Heart right ventricle (tissue), 16 donors: ENCODE results near the gene LHPP. TPM values are rescaled to one million over a fixed set of nuclear protein-coding genes. Genes with fewer than 3 reads are reported as not detected.

ENCODE experiments used
- ATAC-seq, 8 donors: fragments of 200-7000 bp; cut with Tn5 transposase; one replicate each; pipeline ENCODE4 v1.9.1; 2020; ENCODE audit warnings: mild to moderate bottlenecking in 8 of 8, moderate library complexity in 8 of 8, moderate number of reproducible peaks in 1 of 8
- DNase-seq, 2 donors: peaks; one replicate each; pipeline ENCODE4 v3.0.0-alpha.2; 2020
- H3K27ac ChIP-seq, 10 donors: fragments of 200-600 bp; sonication (generic) in 2 of 10; one replicate each; pipeline versions ENCODE4 v1.5.0 to v1.8.0; 2020 to 2022; ENCODE audit warnings: mild to moderate bottlenecking in 3 of 10
- H3K27me3 ChIP-seq, 7 donors: fragments of 200-600 bp; one replicate each; pipeline ENCODE4 v1.8.0; 2021 to 2022; ENCODE audit warnings: mild to moderate bottlenecking in 2 of 7
- H3K36me3 ChIP-seq, 9 donors: fragments of 200-600 bp; sonication (generic) in 1 of 9; one replicate each; pipeline versions ENCODE4 v1.5.0 to v1.8.0; 2020 to 2022; ENCODE audit warnings: mild to moderate bottlenecking in 2 of 9
- H3K4me1 ChIP-seq, 9 donors: fragments of 200-600 bp; sonication (generic) in 1 of 9; one replicate each; pipeline versions ENCODE4 v1.5.0 to v1.8.0; 2020 to 2022; ENCODE audit warnings: mild to moderate bottlenecking in 4 of 9
- H3K4me3 ChIP-seq, 10 donors: fragments of 200-600 bp; sonication (generic) in 2 of 10; one replicate each; pipeline versions ENCODE4 v1.5.0 to v1.8.0; 2020 to 2022; ENCODE audit warnings: mild to moderate bottlenecking in 7 of 10, moderate library complexity in 2 of 10
- H3K9me3 ChIP-seq, 11 donors: fragments of 200-600 bp in 10 of 11; sonication (generic) in 2 of 11; one replicate each; pipeline versions ENCODE4 v1.5.0 to v1.8.0; 2013 to 2022; ENCODE audit warnings: mild to moderate bottlenecking in 2 of 11, control low read depth in 1 of 11, moderate library complexity in 1 of 11
- CTCF ChIP-seq, 9 donors: fragments of 200-600 bp; sonication (generic) in 2 of 9; IDR thresholded peaks; one replicate each; pipeline versions ENCODE4 v1.5.0 to v1.8.0; 2021 to 2022; ENCODE audit warnings: antibody characterized with exemption in 9 of 9, mild to moderate bottlenecking in 5 of 9, moderate library complexity in 1 of 9
- WGBS, 2 donors: extraction: QIAGEN DNeasy Blood & Tissue Kit; methylation state at CpG; one replicate each; pipeline ENCODE4 v1.1.7; 2013; ENCODE audit warnings: inconsistent platforms in 1 of 2; 5-methylcytosine and 5-hydroxymethylcytosine counted together
- intact Hi-C, 10 donors: fragments of 100-400 bp; cut with DNase I; formaldehyde crosslinking; loops; one replicate each; pipeline versions ENCODE4 v1.11.1 to v1.14.2; 2022
- polyA plus RNA-seq, 2 donors: library from polyadenylated mRNA; stranded (reverse); fragments of 200-250 nt; gene quantifications; one replicate each; pipeline ENCODE4 v1.2.3, GENCODE V29; 2013
- total RNA-seq, 10 donors: library from RNA; stranded (reverse); fragmentation: NEBNext Ultra II Directional in 3 of 10; extraction: Animal tissue kit (Norgen Biotek cat#: 25700) in 3 of 10; gene quantifications; one replicate each; pipeline versions ENCODE4 v1.2.1 to v1.2.4, GENCODE V29; 2021 to 2023
- donor health status: Arrhythmogenic right ventricular cardiomyopathy.
- donor health status: ischemic (EF 13 %, LVEDD 7.1; RV severe dilation, severe dysfunction).
- donor health status: healthy with polysubstance abuse.
- donor health status: DM: no; HTN: yes; CAD: no.
- donor health status: DM: no; HTN: no; CAD: no.
- donor health status: ischemic (EF 25% LVEDD 6.9; RV normal size, moderate dysfunction).
- donor health status: ischemic (EF 25% LVEDD 5.7; RV mildly dilated, moderate dysfunction).
- donor health status: healthy.
- donor health status: DM: yes; HTN: yes; CAD: no.
- donor health status: Ischemic cardiomyopathy.
- donor health status: ischemic (EF 35%, LVEDD 5.7; RV mildly dilated, moderate dysfunction).
- donor health status: nonischemic (EF 11% LVEDD 7.7; RV severe dilation, severe dysfunction).
- donor health status: DM: yes; HTN: yes; CAD: no.
- donor health status: PGD.
- donor health status: ischemic (EF 29% LVEDD 5.4; RV normal size, mild dysfunction).
- donor health status: nonischemic (EF 23%, LVEDD 6.1; RV moderate dilation, normal function).

The LHPP gene
- total and polyA plus RNA-seq, 12 donors: 4.2 to 20.5 (median 11.7) TPM

- intact Hi-C loops: loop anchor here in 6 of 10 donors (5.0 to 10.0 kb wide), 6 partner anchors 72 to 204 kb away; partner anchors contain the start of gene FAM53B (in 1 of the 6)
- no peak overlapping the region for H3K4me3 ChIP-seq
- peaks cover 0 to 16% (median 7%) of the 10 kb centered on the region in 9 donors for H3K4me1 ChIP-seq
- no peak for TF ChIP-seq CTCF (IDR thresholded peaks at IDR 0.05)
- H3K36me3 ChIP-seq: no peaks in the 10 kb centered on the region
- WGBS, 2 donors: 93 to 96% methylated on average over 13 of the region's 13 CpGs
- no peak overlapping the region for H3K27ac ChIP-seq
- no peaks in the 10 kb centered on the region for H3K9me3 ChIP-seq
- ATAC-seq: no peak
- no peak for DNase-seq
- H3K27me3 ChIP-seq: no peaks in the 10 kb centered on the region
Observed at GRCh38 chr10:124543146-124543545, 81.5 kb downstream of the LHPP start.

- ATAC-seq: peak in 1 of 8 donors; percentile 6
- no peak for TF ChIP-seq CTCF (IDR thresholded peaks at IDR 0.05)
- Histone ChIP-seq H3K4me1 (peaks cover 0 to 16% (median 7%) of the 10 kb centered on the region in 9 donors), H3K9me3 (no peaks in the 10 kb centered on the region), H3K36me3 (no peaks in the 10 kb centered on the region), H3K27me3 (no peaks in the 10 kb centered on the region), H3K27ac (no peak overlapping the region), H3K4me3 (no peak overlapping the region)
- WGBS, 2 donors: 91 to 95% methylated on average over 12 of the region's 12 CpGs
- intact Hi-C loops: loop anchor here in 6 of 10 donors (5.0 to 10.0 kb wide), 6 partner anchors 71 to 203 kb away; partner anchors contain the start of gene FAM53B (in 1 of the 6)
- no peak for DNase-seq
Observed at GRCh38 chr10:124543971-124544370, 82.3 kb downstream of the LHPP start.

GRCh38 chr10:124544711-124545110 lies 83.1 kb downstream of the LHPP start:
- Histone ChIP-seq H3K36me3 (no peaks in the 10 kb centered on the region), H3K4me1 (peaks cover 0 to 16% (median 7%) of the 10 kb centered on the region in 9 donors), H3K9me3 (no peaks in the 10 kb centered on the region), H3K27me3 (no peaks in the 10 kb centered on the region), H3K27ac (no peak overlapping the region), H3K4me3 (no peak overlapping the region)
- ATAC-seq (no peak), DNase-seq (no peak)
- WGBS, 2 donors: 87 to 90% methylated on average over 16 of the region's 16 CpGs
- intact Hi-C loops: loop anchor here in 7 of 10 donors (5.0 to 10.0 kb wide), 6 partner anchors 70 to 203 kb away; partner anchors contain the start of gene FAM53B (in 1 of the 7)
- TF ChIP-seq CTCF (IDR thresholded peaks at IDR 0.05): no peak

GRCh38 chr10:124545351-124546054 lies 83.9 kb downstream of the LHPP start:
- WGBS, 2 donors: 87 to 89% methylated on average over 23 of the region's 23 CpGs
- no peak for ATAC-seq
- no peak for TF ChIP-seq CTCF (IDR thresholded peaks at IDR 0.05)
- no peak overlapping the region for H3K27ac ChIP-seq
- H3K4me3 ChIP-seq: no peak overlapping the region
- DNase-seq: peak in 1 of 2 donors; percentile 9
- intact Hi-C loops: loop anchor here in 2 of 10 donors (5.0 to 10.0 kb wide), 2 partner anchors 69 to 82 kb away; no protein-coding TSS in a partner anchor
- H3K36me3 ChIP-seq: no peaks in the 10 kb centered on the region
- H3K4me1 ChIP-seq: peaks cover 0 to 9% (median under 1%) of the 10 kb centered on the region in 9 donors
- no peaks in the 10 kb centered on the region for H3K27me3 ChIP-seq
- no peaks in the 10 kb centered on the region for H3K9me3 ChIP-seq
